GM18502 (cell line): ENCODE data around the gene ZFR.
"Not testable (repeated sequence)": the region's sequence is repeated elsewhere in the genome, so short reads cannot be mapped to it uniquely, and the experiment has no call there.

Experiments used
- ATAC-seq: cut with Tn5 transposase; IDR thresholded peaks from one replicate; pipeline ENCODE4 v1.9.1; 2021; ENCODE audit warnings: mild to moderate bottlenecking; ENCODE audit not compliant: unreplicated experiment, poor library complexity

Gene ZFR

GRCh38 chr5:32326216-32326772 lies 118.2 kb downstream of the ZFR start:
- no peak for ATAC-seq

- no peak for ATAC-seq
Observed at GRCh38 chr5:32325616-32326015, 118.9 kb downstream of the ZFR start.

- ATAC-seq, result peak; percentile 75
Observed at GRCh38 chr5:32325062-32325461, 119.5 kb downstream of the ZFR start.

- ATAC-seq, result no peak
Observed at GRCh38 chr5:32323741-32324140, 120.8 kb downstream of the ZFR start.

GRCh38 chr5:32322882-32323281 lies 121.7 kb downstream of the ZFR start:
- ATAC-seq, result no peak

- ATAC-seq, result not testable (repeated sequence)
Observed at GRCh38 chr5:32321787-32322186, 122.8 kb downstream of the ZFR start.

- no peak for ATAC-seq
Observed at GRCh38 chr5:32320576-32320975, 124.0 kb downstream of the ZFR start.

GRCh38 chr5:32319926-32320543 lies 124.5 kb downstream of the ZFR start:
- no peak for ATAC-seq

- ATAC-seq, result no peak
Observed at GRCh38 chr5:32319392-32319791, 125.1 kb downstream of the ZFR start.

- ATAC-seq, result no peak
Observed at GRCh38 chr5:32317041-32317440, 127.5 kb downstream of the ZFR start.

GRCh38 chr5:32315221-32316014 lies 129.1 kb downstream of the ZFR start:
- ATAC-seq, result no peak

- ATAC-seq, result no peak
Observed at GRCh38 chr5:32314658-32315057, 129.9 kb downstream of the ZFR start.

GRCh38 chr5:32314152-32314488 lies 130.4 kb downstream of the ZFR start:
- ATAC-seq, result not testable (repeated sequence)

- peak; percentile 94 for ATAC-seq
Observed at GRCh38 chr5:32312595-32313332, 131.8 kb downstream of the ZFR start, which contains the start of gene MTMR12. Gene MTMR12 (minus strand): TSS chr5:32312939. CDS start chr5:32312838, 101 bp downstream.

- ATAC-seq, result peak; percentile 36
Observed at GRCh38 chr5:32312197-32312594, 132.3 kb downstream of the ZFR start.

GRCh38 chr5:32311404-32312196 lies 132.9 kb downstream of the ZFR start:
- ATAC-seq, result no peak

- ATAC-seq, result no peak
Observed at GRCh38 chr5:32309761-32310160, 134.8 kb downstream of the ZFR start.

GRCh38 chr5:32308946-32309345 lies 135.6 kb downstream of the ZFR start:
- ATAC-seq, result no peak

- ATAC-seq, result no peak
Observed at GRCh38 chr5:32307769-32308194, 136.8 kb downstream of the ZFR start.

GRCh38 chr5:32304622-32305021 lies 139.9 kb downstream of the ZFR start:
- no peak for ATAC-seq
